Right renal cortex interstitium (tissue), 3 donors: ENCODE measurements around the gene ELP1. TPM values are rescaled to one million over a fixed set of nuclear protein-coding genes. Genes with fewer than 3 reads are reported as not detected.
"Not testable (repeated sequence)": the region's sequence is repeated elsewhere in the genome, so short reads cannot be mapped to it uniquely, and the experiment has no call there.

Experiments used
- DNase-seq, 3 donors: peaks; one replicate each; pipeline ENCODE4 v3.0.0-alpha.2; 2013; ENCODE audit warnings: low read depth in 3 of 3, low spot score in 2 of 3
- polyA plus RNA-seq, 3 donors: library from polyadenylated mRNA; unstranded; fragments of 120-200 nt; gene quantifications; one replicate each; pipeline ENCODE4 v1.2.1, GENCODE V29; 2013; ENCODE audit not compliant: insufficient read length in 3 of 3

The ELP1 gene
- polyA plus RNA-seq, 3 donors, result 42.4 to 45.0 (median 42.8) TPM

DNA sequence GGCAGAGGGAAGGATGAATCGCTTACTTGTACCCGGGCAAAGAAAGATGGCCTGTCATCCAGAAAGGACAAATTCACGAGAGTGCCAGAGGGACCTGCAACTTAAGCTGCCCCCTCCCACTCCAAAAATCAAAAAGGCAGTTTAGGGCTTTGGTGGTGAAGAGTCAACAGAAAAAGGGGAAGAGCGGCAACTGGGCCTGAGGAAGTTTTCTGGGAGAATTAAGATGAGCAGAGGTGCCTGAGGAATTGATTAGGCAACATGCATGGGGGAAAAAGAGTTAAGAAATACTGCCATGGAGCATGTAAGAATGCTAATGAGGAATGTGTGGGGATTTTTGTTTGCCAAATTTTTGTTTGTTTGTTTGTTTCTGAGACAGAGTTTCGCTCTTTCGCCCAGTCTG lies 76.4 kb downstream of the ELP1 start:
- DNase-seq, result no peak

DNA sequence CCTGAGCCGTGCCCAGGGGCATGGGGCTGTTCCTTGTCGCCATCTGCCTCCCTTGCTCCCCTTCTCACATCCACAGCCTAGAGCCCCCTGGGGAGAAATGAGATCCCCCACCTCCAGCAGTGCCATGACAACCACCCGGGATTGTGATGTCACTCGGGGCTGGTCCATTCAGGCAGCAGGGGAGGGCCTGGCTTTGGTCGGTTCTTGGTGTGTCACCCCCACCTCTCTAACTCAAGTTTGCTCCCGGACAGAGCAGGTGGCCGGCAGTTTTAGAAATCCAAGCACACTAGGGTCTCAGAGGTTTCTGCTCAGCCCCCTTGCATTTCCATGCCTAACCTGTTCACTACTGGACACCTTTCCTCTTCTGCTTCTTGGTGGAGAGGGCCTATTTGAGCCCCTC lies 78.0 kb downstream of the ELP1 start, which contains the start of gene ACTL7B:
TSS of gene ACTL7B (minus strand) at position 99 of the 400 bp plus-strand sequence. CDS start at position 43, 56 bp downstream.
- no peak for DNase-seq

DNA sequence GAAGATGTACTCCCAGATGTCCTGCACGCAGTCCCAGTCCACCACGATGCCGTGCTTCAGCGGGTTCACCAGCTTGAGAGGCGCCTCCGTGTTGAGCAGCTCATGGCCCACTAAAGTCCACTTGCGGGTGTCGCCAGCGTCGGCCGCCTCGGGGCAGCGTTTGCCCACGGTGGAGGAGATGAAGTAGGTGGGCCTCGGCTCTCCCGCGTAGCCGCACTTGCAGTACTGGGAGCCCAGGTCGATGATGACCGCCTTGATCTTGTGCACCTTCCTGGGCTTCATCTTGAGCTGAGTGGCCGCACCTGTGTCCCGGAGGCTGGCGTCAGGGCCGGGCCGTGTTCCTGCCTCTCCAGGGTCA lies 78.4 kb downstream of the ELP1 start:
- no peak for DNase-seq

DNA sequence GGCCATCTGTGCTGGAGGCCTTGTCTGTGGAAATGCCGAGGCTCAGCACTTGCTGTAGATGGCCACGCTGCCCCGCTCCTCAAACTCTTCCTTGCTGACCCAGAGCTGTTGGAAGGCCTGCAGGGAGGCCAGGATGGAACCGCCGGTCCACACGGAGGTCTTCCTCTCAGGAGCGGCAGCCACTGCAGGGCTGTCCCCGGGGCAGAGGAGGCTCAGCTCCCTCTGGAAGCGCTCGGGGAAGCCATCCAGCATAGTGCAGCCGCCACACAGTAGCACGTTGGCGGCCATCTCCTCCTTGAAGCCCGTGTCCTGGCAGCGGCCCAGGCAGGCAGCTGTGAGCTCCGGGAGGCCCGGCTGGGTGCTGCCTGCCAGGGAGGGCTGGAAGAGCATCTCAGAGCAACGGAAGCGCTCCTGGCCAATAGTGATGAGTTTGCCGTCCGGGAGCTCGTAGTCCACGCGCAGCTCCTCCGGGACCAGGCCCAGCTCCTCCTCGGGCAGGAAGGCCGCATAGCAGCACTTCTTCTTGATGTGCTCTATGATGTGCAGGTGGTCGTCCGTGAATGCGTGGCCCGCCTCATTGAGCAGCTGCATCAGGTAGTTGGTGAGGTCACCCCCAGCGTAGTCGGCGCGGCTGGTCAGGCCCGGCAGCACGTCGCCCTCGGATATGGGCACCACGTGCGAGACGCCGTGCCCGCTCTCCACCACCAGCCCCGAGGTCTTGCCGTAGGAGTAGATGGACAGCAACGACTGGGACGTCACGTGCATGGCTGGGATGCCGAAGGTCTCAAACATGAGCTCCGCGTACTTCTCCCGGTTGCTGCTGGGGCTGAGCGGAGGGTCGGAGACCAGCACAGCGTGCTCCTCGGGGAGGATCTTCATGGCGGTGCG lies 79.0 kb downstream of the ELP1 start:
- DNase-seq, result no peak

DNA sequence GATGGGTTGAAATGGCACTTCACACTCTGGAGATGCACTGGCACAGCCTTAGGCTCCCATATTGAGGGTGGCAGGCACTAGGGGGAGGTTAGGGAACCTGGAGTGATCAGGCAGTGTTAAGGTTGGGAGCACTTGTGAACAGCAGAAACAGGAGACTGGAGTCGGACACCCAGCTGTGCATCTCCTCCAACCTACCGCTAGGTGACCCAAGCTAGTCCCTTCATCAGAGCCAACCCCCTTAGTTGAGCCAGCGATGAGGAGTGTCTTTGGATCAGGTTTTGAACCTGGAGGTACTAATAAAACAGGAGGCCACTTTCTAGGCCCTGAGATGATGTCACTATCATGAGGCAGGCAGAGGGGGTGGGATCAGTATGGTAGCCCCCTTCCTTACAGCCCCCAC lies 79.8 kb downstream of the ELP1 start:
- no peak for DNase-seq

DNA sequence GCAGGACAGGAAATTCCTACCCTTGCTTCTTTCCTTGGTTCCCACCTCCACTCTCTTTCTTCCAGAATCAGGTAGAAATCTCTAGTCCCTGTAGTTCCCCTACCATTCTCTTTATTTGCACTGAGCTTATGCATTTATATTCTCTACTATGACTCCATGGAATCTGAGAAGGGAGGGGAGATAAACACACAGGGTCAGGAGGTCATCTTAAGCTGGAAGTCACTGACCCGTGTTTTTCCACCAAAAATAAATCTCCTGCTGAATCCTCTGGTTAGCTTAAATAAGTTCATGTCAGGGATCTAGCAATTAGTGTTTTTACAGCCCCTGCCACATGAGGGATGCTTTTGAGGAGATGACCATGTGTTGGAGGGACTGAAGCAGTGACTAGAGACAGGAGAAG lies 81.8 kb downstream of the ELP1 start:
- DNase-seq, result no peak

DNA sequence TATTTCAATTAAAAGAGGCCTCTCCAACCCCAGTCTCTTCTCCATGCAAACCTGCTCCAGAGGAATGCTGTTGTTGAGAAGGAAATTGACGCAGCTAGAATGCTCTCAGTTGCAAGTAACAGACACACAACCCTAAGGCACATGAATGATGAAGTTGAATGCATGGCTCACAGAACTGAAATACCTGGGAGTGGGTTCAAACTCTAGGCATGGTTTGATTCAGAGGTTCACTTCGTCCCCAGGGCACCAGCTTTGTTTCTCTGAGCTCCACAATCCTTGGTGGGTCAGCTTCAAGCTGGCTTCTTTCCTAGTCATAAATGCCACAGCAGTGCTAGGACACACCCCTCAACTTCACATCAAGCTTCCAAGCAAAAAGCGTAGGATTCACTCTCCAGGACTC lies 82.8 kb downstream of the ELP1 start:
- DNase-seq, result no peak

DNA sequence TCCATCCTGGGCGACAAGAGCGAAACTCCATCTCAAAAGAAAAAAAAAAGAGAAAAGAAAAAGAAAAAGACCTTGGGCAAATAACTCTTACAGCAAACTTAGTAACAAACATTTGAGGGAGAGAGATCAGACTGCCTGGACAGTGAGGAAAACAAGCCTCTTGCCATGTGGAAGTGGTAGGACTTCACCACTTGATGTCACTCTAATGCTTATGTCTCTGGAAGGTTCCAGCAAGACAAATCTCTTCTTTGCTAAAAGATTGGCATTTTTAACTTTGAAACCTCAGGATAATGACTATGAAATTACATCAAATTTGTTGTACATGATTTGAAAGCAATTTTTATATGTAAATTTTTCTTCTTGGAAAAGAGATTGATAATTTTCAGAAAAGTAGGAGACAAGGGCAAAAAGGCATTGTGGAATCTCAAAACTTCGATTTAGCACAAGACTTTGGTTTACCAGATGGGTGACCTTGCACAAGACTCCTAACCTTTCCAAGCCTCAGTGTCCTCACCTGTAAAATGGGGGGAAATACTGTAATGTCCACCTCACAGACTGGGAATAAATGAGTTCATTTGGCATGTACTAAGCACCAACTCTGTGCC lies 83.5 kb downstream of the ELP1 start:
- DNase-seq, result no peak

DNA sequence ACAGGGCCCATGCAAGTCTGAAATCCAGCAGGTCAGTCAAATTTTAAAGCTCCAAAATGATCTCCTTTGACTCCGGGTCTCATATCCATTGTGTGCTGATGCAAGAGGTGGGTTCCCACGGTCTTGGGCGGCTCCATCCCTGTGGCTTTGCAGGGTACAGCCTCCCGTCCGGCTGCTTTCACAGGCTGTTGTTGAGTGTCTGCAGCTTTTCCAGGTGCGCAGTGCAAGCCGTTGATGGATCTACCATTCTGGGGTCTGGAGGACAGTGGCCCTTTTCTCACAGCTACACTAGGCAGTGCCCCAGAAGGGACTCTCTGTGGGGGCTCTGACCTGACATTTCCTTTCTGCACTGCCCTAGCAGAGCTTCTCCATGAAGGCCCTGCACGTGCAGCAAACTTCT lies 85.6 kb downstream of the ELP1 start:
- not testable (repeated sequence) for DNase-seq

DNA sequence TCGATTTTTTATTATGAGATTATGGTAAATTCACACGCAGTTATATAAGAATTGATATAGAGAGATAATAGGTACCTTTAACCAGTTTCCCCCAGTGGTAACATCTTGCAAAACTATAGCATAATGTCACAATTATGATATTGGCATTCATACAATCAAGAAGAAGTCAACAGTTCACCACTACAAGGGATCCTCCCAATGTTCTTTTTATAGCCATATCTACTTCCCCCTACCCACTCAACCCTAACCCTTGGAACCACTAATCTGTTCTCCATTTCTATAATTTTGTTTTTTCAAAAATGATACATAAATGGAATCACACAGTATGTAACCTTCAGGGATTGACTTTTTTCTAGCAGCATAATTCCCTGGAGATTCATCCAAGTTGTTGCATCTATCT lies 88.0 kb downstream of the ELP1 start:
- no peak for DNase-seq

DNA sequence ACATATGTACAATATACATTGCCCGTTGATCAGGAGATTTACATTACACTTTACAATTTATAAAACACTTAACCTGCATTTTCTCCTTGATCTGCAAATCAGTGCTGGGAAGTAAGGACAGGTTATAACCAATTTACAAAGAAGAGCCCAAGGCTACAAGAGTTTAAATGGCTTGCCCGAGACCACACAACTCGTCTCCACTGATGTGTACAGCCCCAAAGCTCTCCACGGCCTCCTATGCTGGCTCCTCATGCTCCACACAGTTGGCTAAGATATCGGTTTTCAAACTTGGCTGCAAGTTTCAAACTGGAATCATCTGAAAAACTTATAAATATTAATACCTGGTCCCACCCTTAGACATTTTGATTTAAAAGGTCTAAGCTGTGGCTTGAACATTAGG lies 88.4 kb downstream of the ELP1 start:
- no peak for DNase-seq

DNA sequence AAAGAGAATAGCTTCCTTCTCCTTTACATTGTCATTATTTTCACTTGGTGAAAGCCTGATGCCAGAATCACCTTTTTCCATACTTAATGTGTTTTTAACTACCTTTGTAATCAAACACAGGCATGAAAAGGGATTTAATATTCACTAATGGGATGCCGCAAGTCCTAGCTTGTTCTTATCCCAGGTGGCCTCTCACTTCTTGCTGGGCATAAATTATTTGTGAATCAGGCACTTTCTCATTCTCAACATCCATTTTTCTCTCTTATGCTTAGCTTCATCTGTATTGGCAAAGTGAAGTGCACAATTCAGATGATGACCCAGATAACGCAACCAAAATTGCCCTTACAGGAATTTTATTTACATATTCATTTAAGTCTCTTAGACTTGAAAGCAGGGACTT lies 89.1 kb downstream of the ELP1 start:
- no peak for DNase-seq

DNA sequence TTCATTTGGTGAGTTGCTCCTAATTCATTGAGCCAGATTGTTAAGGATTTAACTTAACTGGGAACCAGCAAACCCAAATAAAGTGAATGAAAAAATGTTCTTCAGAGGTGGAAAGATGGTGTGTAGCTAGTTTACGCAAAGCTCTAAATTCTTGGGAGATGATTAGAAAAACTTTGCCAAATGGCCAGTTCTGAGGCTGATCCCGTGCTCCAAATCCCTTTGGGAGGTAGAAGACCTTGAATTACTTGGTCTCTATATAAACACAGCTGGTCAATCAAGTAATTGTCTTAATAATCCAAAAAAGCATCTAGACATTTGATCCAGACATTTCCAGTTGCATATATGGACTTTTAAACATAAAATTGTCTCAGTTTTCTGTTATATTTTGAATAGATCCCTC lies 89.5 kb downstream of the ELP1 start:
- no peak for DNase-seq

DNA sequence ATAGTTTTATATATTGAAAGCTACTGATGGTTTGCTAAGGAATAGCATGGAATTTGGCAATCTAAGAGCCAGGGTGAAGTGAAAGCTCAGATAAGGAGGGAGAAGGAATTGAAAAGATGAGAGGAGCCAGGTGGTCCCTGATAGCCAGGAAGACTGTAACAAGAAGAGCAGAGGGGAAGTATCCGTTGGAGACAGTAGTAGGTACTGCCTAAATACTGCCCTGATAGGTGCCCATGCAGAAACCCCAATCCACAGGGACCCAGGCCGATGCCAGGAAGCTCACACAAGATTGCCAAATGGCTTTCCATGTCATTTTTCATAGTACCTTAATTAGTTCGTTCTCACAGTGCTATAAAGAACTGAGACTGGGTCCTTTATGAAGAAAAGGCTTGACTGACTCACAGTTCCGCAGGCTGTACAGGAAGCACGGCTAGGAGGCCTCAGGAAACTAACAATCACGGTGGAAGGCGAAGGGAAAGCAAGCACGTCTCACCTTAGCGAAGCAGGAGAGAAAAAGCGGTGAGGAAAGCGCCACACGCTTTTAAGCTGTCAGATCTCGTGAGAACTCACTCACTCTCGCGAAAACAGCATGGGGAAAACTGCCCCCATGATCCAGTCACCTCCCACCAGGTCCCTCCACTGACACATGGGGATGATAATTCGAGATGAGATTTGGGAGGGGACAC lies 91.2 kb downstream of the ELP1 start:
- DNase-seq, result peak in 1 of 3 donors; percentile 2

DNA sequence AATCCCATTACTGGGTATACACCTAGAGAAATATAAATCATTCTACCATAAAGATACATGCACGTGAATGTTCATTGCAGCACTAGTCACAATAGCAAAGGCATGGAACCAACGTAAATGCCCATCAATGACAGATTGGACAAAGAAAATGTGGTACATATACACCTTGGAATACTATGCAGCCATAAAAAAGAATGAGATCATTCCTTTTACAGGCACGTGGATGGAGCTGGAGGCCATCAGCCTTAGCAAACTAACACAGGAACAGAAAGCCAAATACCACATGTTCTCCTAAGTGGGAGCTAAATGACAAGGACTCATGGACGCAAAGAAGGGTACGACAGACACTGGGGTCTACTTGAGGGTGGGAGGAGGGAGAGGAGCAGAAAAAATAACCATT lies 94.4 kb downstream of the ELP1 start:
- DNase-seq, result not testable (repeated sequence)

DNA sequence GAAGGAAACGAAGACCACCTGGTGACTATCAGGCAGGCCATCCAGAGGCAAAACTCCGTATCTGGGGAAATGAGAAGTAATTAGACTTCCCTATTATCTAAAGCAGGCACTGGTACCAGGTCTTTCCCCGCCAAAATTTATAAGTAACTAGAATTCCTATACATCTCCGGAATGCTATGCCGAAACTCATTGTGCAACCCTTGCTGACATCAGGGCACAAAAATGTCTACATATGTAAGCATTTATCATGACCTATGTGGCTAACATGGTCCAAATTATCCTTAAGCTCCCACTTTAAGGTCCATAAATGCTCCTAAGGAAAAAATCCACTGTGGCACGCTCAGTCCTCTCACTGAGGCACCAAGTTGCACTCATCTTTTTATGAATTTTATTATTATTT lies 95.9 kb downstream of the ELP1 start:
- DNase-seq, result no peak

DNA sequence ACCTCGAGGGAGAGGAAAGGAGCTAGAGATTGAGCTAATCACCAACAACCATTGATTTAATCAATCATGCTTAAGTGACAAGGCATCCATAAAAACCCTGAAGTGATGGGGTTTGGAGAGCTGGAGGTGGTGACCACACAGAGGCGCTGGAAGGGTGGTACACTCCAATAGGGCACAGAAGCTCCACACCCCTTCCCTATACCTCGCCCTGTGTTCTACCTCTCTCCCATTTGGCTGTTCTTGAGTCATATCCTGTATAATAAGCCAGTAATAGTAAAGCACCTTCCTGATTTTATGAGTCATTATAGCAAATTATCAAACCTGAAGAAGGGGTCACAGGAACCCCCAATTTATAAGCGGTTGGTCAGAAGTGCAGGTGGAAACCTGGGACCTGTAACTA lies 96.4 kb downstream of the ELP1 start:
- no peak for DNase-seq

DNA sequence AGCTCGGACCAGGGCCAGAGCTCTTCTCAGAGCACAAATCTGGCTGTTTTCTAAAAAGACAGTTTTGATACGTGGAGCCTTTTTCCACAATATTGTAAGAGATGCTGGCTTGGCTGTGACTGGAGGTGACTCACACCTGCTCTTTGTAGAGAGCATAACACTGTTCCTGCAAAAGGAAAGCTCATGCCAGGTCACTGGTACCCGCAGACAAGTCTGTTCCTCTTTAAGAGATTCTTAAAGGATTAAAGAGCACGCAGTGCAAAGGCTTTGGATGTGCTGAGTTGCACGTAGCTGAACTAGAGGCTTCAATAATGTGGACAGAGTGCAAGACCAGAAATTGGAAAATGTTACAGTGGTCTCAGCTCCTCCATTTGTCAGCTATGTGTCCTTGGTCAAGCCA lies 97.1 kb downstream of the ELP1 start:
- DNase-seq, result no peak

DNA sequence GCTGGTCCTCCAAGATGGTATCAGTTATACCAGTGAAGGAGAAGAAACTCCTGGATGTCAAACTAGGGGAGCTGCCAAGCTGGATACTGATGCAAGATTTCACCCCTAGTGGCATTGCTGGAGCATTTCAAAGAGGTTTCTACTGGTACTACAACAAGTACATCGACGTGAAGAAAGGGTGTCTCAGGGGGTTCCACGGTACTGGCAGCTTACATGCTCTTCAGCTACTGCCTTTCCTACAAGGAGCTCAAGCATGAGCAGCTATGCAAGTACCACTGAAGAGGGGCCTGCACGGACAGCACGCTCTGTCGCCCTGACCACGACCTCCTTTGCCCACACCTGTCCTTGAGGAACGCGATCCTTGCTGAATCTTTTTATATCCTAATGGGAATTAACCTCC lies 97.6 kb downstream of the ELP1 start:
- DNase-seq, result no peak

DNA sequence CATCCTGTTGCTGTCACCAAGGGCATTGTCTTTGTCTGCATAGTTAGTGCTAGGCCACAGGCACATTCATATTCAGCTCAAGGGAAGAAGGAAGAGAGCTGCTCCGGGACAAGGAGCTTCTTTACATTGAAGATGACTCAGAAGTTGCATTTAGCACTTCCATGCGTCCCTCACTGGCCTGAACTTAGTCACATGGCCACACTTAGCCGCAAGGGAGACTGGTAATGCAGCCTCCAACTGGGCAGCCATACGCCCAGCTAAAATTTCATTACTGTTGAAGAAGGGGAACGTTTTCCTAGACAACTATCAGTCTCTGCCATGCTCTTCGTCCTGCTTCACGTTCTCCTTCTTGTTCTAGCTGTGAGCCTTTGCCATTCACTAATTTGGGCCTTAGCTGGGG lies 98.1 kb downstream of the ELP1 start:
- no peak for DNase-seq

DNA sequence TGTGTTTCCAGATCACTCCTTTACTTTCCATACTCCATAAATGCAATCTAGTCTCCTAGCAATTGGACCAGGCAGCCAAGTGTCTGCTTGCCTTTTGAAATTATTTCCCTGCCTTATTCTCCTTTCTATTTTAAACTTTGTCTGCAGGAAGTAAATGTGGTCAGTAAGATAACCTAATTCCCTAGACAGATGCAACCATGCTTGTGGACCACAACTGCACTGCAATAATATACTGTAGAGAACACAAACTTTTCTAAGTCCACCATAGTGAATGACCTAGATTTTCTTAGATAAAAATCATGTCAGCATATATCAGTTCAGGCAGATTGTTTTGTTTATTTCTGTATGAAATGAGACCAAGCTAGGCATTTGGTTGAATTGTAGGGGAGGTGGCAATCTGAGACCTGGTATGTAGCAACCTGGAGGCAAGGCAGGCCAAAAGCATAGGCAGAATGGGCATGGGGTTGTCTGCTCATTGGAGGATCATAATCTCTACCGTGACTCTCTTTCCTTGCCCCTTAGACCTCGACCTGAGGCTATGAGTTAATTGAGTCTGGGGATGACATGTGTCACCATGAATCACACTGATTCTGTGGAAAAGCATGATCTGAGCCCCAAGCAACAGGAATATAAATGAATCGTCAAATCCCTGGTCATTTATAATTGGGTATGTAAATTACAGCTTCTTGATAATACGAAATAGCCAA lies 98.8 kb downstream of the ELP1 start:
- DNase-seq, result no peak
